Spleen (tissue), 7 donors: ENCODE data around the gene KIN.

ENCODE experiments used
- POLR2AphosphoS5 ChIP-seq, 3 donors: sonication (generic); formaldehyde crosslinking; IDR thresholded peaks; one replicate each; pipeline ENCODE4 v1.5.1; 2017; ENCODE audit warnings: antibody characterized with exemption in 3 of 3
- TF ChIP-seq, protein P1 (sequence below), 11 experiments: fragments of 200-600 bp in 7 of 11; fragments of 450-650 bp in 4 of 11; sonication (generic) in 4 of 11; IDR thresholded peaks in 8 of 11; conservative IDR thresholded peaks in 3 of 11; 1 replicate in 7 of 11; 2 replicates in 4 of 11; pipeline versions ENCODE4 v1.4.0 to v1.8.0; 2016 to 2021; ENCODE audit warnings: antibody characterized with exemption in 11 of 11, inconsistent platforms in 4 of 11, mild to moderate bottlenecking in 1 of 11
- donor health status: DM: no; HTN: no; CAD: no; lungs with moderate emphysema.
- donor health status: DM: no; HTN: no; CAD: no.
- donor health status: DM: no; HTN: no; CAD: no.

DNA sequence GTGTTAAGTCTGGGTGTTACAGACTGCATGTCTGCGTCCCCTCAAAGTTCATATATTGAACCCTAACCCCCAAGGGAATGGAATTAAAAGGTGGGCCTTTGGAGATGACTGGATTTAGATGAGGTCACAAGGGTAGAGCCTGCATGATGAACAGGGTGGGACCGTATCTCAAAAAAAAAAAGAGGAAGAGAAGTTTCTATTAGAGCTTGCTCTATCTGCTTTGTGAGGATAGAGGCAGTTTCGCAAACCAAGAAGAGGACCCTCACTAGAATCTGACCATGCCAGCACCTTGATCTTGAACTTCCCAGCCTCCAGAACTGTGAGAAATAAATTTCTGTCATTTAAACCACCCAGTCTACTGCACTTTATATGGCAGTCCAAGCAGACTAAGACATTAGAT is 1.4 kb downstream of the KIN start:
- TF ChIP-seq, protein P1, sequence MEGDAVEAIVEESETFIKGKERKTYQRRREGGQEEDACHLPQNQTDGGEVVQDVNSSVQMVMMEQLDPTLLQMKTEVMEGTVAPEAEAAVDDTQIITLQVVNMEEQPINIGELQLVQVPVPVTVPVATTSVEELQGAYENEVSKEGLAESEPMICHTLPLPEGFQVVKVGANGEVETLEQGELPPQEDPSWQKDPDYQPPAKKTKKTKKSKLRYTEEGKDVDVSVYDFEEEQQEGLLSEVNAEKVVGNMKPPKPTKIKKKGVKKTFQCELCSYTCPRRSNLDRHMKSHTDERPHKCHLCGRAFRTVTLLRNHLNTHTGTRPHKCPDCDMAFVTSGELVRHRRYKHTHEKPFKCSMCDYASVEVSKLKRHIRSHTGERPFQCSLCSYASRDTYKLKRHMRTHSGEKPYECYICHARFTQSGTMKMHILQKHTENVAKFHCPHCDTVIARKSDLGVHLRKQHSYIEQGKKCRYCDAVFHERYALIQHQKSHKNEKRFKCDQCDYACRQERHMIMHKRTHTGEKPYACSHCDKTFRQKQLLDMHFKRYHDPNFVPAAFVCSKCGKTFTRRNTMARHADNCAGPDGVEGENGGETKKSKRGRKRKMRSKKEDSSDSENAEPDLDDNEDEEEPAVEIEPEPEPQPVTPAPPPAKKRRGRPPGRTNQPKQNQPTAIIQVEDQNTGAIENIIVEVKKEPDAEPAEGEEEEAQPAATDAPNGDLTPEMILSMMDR (IDR thresholded peaks at IDR 0.05 in 8 of 11, conservative IDR thresholded peaks at IDR 0.05 in 3 of 11) = no peak
- no peak for TF ChIP-seq POLR2AphosphoS5 (IDR thresholded peaks at IDR 0.05)
